Measurements from ENCODE around the gene ZBTB7C. TPM values are rescaled to one million over a fixed set of nuclear protein-coding genes. Genes with fewer than 3 reads are reported as not detected.

Gene ZBTB7C
- total RNA-seq, 1 experiment from 2014 or later: 0.33 TPM

- no peak overlapping the region for H3K27ac Mint-ChIP-seq
- H3K4me3 Mint-ChIP-seq: no peak overlapping the region
- Histone ChIP-seq H3K4me2 (ENCODE audit: insufficient read depth, insufficient read length, low read length) (no peak overlapping the region), H3K27ac (ENCODE audit: insufficient read length, low read depth, low read length) (no peak overlapping the region), H2AK5ac (ENCODE audit: insufficient read length, low read length) (no peak overlapping the region), H3K79me1 (ENCODE audit: insufficient read depth, low read depth, low read length, poor library complexity, severe bottlenecking) (no peaks in the 10 kb centered on the region), H2BK12ac (ENCODE audit: insufficient read length, low read depth, low read length) (no peak overlapping the region), H2BK20ac (ENCODE audit: low read depth, low read length, poor library complexity, severe bottlenecking) (no peak overlapping the region), H3K4ac (ENCODE audit: low read depth, low read length) (no peak overlapping the region), H2AFZ (ENCODE audit: low read length) (no peak overlapping the region), H3K23ac (ENCODE audit: insufficient read length, low read depth, low read length) (no peak overlapping the region), H3K9me3 (ENCODE audit: control insufficient read depth, low read depth, low read length) (no peaks in the 10 kb centered on the region), H4K20me1 (ENCODE audit: control insufficient read depth, insufficient read depth, insufficient read length) (no peaks in the 10 kb centered on the region), H2BK120ac (ENCODE audit: low read depth, low read length, poor library complexity, severe bottlenecking) (no peak overlapping the region), H4K5ac (ENCODE audit: insufficient read length, low read depth, low read length) (no peak overlapping the region), H2BK5ac (ENCODE audit: insufficient read length, low read length) (no peak overlapping the region), H3K79me2 (ENCODE audit: insufficient read depth, low read length) (no peaks in the 10 kb centered on the region), H3T11ph (ENCODE audit: low read length) (no peak overlapping the region), H3K18ac (ENCODE audit: insufficient read length, low read depth, low read length) (no peak overlapping the region), H3K14ac (ENCODE audit: insufficient read depth, low read length) (no peak overlapping the region), H4K8ac (replicated peaks; ENCODE audit: insufficient read length, low read depth, low read length) (no peak overlapping the region), H3K4me1 (ENCODE audit: insufficient read depth, low read length) (no peaks in the 10 kb centered on the region), H4K91ac (ENCODE audit: insufficient read length, low read depth, low read length) (no peak overlapping the region), H3K9ac (ENCODE audit: extremely low read depth, insufficient read length, low read length) (no peak overlapping the region), H3K23me2 (ENCODE audit: insufficient read length, low read depth, low read length, poor library complexity, severe bottlenecking) (no peaks in the 10 kb centered on the region), H2BK15ac (ENCODE audit: low read depth, low read length) (no peak overlapping the region), H3K27me3 (ENCODE audit: insufficient read depth, low read length) (no peaks in the 10 kb centered on the region), H3K56ac (ENCODE audit: insufficient read length, low read depth, low read length) (no peak overlapping the region)
- no peaks in the 10 kb centered on the region for H3K36me3 Mint-ChIP-seq (ENCODE audit: insufficient read depth in 1 of 3, low read depth in 3 of 3)
- H3K27me3 Mint-ChIP-seq (ENCODE audit: low read depth): peaks cover 2% of the 10 kb centered on the region; the same call in 1 of the 2 replicates
- no CpG with 5 or more reads among the region's 6 CpGs for WGBS (ENCODE audit: extremely low coverage, insufficient read length, low lambda C conversion rate)
- peak; percentile 48 for TF ChIP-seq CTCF (conservative IDR thresholded peaks at IDR 0.05)
- no peak for DNase-seq
- H3K4me1 Mint-ChIP-seq: peaks cover 19 to 40% of the 10 kb centered on the region in 2 experiments
- H3K9me3 Mint-ChIP-seq: no peaks in the 10 kb centered on the region; a peak in 1 of 5 replicates
Measured at GRCh38 chr18:48028081-48028480, 381.1 kb downstream of the ZBTB7C start.

Measured in H9 (cell line).